Measurements from ENCODE around the gene CDK14. TPM values are rescaled to one million over a fixed set of nuclear protein-coding genes. Genes with fewer than 3 reads are reported as not detected.

CDK14 gene
- total RNA-seq, 1 donor from 2014 or later, result 1.1 TPM

GRCh38 chr7:90688810-90689209 is 92.7 kb downstream of the CDK14 start:
- ATAC-seq, result no peak

- no peak for ATAC-seq
These were observed 93.1 kb downstream of the CDK14 start for GRCh38 chr7:90689260-90689659.

- ATAC-seq, result no peak
These were observed 94.2 kb downstream of the CDK14 start for GRCh38 chr7:90690159-90690858.

DNA sequence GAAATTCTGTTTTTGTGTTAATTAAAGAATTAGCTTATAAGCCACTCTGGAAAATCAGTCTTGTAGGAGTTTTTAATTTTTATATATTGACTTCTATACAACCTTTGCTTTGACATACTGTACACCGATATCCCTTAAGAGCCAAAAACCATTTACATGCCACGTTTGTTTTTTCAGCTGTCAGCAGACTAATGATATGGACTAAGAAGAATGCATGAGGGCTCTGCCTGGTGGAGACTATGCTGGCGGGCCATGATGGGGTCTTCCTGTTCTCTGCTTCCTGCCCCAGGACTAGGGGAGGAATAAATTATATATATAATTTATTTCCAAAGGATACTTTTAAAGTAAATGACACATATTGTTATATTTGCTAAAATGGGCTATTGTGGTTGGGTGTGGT is 96.3 kb downstream of the CDK14 start:
- ATAC-seq, result no peak

DNA sequence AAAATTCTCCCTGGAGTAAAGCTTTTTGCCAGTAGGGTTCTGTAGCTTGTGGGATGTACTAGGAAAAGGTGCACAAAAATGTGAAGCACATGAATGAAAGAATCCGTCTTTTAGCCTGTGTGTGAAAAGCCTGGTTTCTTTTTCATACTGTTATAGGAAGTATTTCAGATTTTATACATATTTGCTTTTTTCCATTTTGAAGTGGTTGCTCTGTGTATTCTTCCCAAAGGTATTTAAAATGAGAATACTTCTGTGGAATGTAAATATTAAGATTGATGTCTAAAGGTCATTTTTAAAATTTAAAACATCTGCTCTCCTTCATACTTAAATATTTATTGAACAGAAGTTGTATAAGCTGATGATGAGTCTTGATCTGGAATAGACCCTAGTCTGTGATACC is 96.8 kb downstream of the CDK14 start:
- no peak for ATAC-seq

DNA sequence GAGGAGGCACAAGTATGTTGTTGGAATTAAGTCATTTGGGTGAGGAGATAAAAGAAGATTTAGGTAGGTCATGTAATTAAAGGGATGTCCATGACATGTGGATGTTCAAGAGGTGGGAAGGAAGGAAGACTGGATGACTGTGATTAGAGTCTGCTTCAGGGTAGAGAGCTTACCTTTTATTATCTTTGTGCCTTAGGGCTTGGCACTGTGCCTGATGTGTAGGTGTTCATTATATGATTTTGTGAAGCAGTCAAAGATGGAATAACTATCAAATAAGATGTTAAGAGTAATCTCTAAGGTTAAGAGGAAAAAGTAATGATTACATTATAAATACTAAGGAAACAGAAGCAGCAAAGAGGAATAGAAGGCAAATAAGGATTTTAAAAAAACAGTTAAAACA is 97.8 kb downstream of the CDK14 start:
- no peak for ATAC-seq

- no peak for ATAC-seq
These were observed 102.5 kb downstream of the CDK14 start for GRCh38 chr7:90698616-90699015.

DNA sequence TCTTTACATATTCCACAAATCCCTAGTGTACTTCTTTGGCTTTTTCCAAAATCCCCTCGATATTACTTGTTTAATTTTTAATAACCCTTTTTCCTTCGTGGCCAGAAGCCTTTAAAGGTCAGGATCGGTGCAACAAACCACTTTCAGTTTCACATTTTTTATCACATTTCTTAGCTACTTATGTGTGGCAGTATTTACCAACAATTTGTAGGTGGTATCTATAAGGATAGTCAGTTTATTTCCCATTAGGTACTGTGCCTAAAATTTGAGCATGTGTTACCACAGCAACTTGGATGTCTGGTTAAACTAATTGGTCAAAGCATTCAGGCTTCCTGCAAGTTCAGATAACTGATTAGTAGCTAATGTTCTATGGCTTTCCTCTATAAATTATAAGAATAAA is 104.9 kb downstream of the CDK14 start:
- ATAC-seq, result no peak

DNA sequence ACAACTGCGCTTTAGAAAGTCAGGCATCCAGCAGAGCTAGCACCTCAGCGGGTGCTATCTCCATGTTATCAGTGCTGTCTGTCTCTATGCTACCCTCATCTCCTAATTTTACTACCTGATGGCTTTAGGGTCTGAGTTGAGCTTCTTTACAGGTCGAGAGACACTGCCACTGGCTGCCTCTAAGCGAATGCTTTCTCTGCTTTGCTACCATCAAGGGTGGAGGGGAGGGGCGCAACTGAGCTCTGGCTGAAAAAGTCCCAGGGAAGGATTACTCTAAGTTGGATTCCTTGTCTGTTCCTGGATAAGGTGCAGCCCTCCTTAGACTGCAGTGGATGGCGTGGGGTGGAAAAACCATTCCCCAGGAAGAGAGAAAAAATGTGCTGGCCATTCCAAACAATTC is 105.7 kb downstream of the CDK14 start:
- no peak for ATAC-seq

- no peak for ATAC-seq
These were observed 109.4 kb downstream of the CDK14 start for GRCh38 chr7:90705391-90706071.

DNA sequence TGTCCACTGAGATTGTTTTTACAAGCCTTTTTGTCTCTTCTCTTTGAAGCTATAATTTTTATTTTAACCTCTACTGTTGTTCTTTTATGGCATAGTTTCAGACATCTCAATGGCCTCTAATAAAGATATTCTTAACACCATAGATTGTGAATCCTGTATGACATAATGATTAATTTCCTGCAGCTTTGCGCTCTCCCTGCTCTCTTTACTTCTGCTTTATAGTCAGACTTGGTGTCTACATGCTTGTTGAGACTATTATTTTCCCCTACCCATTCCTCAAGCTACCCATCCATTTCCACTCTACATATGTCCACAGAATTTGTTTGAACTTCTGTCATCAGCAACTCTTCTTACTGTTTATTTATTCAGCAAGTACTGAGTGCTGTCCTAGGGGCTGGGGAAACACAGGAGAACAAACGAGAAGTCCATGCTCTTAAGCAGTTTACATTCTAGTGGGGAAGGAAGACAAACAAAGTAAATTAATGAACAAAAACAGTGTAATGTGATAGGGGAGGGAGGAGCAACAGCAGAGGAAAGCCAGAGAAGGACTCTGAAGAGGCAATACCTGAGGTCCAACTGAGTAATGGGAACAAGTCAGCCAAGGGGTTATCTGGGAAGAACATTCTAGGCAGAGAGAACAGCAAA is 110.1 kb downstream of the CDK14 start:
- ATAC-seq, result no peak

DNA sequence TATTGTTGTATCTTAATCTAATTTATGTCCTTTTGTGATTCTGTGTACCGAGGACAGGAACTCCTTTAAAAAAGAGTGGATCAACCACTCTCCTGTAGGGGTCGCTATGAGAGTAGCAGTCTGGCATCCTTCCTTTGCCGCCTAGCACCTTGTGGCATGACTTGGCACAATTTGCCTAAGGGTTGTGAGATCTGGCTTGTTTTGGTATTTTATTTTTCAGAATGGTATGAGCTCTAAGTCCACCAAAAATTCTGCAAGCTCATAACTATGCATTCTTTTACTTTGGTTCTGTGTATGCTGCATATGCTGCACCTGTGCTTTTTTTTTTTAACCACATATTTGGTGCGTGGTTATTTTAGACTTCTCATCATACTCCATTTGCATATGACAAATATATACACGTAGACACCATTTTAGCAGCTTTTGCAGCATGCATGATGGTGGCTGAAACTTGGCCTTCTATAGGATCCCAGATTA is 112.8 kb downstream of the CDK14 start:
- peak; percentile 55 for ATAC-seq

GRCh38 chr7:90709501-90710465 is 113.7 kb downstream of the CDK14 start:
- ATAC-seq, result peak; percentile 17

DNA sequence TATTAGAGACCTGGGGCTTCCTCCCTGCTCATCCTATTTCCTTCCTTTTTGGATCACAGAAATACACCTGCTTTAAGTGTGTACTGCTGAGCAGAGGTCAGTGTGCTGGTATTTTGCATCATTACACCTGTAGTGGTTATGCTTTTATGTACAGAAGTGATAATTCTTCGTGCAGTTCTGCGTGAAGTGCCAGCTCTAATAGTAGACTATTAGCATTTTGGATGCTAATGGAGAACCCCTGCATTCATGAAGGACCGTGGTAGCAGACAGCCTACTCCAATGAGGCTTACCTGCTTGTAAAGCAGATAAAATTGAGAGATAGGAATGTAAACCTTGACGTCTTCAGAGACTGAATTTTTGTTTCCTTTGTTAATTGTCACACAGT is 114.3 kb downstream of the CDK14 start:
- no peak for ATAC-seq

- no peak for ATAC-seq
These were observed 117.5 kb downstream of the CDK14 start for GRCh38 chr7:90713628-90714027.

DNA sequence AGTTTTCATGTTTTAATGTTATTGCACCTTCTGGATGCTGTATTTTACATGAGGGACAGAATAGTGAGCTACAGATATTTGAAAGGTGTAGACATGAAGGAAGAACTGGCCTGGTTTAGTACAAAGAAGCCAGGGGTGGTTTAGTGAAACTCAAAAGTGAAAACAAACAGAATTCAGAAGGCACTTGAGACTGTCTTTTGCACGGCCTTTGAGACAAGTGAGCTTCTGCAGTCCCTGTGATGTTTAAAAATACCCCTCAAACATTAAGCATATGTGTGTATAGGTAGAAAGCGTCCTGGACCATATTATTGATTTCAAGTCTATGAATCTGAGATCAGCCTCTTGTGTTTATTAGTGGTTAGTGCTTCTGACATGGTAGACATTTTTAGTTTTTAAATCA is 118.9 kb downstream of the CDK14 start:
- ATAC-seq, result no peak

DNA sequence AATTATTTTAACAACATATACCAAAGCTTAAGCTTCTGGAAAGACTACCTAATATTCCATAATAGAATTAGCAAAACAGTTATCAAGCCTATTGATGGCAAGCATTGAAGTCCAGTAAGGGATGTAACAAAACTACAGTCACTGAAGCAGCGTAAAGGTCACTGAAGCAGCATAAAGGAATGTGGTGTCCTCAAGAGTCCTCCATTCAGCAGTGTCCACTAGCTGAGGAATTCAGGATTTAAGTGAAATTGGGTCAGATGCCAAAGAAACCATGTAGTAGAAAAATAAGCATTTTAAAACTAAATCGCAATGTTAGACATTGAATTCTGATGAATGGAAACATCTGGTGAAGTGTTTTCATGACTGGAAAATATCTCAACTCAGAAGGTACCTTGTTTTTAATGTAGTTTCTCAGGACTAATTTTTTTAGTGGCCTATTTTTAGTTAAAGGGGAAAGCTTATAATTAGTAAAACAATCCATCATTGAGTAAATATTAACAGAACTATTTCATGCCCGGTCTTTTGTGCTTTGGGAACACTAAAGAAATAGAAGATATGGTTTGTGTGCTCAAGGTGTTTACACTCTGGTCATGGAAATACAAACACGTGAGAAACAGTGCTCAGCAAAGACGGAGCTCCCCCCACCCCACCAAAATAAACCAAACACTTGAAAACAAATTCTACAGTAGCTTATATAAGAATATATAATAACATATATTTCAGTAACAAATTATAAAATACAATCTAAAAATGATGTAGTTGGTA is 121.4 kb downstream of the CDK14 start:
- no peak for ATAC-seq

- ATAC-seq, result no peak
These were observed 123.0 kb downstream of the CDK14 start for GRCh38 chr7:90719155-90719554.

DNA sequence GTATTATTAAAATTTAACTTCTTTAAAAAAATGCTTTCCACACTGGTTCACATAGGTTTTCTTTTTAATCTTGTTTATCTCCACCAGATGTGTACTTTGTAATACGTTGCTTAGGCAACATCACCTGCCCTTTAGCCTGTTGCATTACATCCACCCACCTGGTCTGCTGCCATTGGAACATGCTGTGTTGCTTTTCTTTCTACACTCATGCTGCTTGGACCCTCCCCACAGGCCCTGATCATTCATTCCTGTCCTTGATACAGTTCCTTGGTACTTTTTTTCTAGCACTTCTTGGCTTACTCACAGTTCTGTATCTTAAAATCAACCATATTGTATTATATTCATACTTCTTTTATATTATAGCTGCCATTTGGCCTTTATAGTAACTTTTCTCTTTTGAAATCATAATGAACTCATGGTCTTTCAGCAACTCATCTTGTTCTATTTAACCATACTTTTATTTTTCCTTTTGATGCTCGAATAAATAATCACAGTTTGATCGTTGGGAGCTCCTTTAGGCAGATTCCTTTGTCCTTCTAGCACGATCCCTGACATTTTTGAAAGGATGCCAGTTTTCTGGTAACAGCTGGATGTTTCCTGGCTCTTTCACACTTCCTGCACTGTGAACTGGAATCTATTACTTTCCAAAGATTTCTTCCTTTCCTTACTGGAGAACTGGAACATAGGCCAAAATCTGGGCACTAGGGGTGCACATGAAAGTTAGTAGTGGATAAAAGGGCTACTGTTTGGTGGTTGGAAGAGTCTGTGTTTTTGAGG is 125.1 kb downstream of the CDK14 start:
- ATAC-seq, result no peak

GRCh38 chr7:90721869-90722431 is 125.8 kb downstream of the CDK14 start:
- ATAC-seq, result no peak

DNA sequence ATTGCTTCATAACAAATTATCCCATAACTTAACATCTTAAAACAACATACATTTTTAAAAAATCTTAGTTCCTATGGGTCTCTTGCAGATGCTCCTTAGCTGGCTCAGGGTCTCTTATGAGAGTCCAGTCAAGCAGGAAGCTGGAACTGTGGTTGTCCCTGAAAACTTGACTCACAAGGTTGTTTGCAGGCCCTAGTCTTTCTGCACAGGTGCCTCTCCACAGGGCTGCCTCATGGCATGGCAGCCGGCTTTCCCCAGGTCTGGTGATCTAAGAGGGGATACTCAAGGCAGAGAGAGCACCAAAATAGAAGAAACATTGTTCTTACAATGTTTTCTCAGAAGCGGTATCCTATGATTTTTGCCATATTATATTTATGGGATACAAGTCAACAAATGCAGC is 127.1 kb downstream of the CDK14 start:
- no peak for ATAC-seq

Data from esophagus mucosa (tissue), 1 donor.